ENCODE data around the gene SH2D3A.
A peak's percentile ranks its signal among the peaks of the same experiment; 100 is the strongest.
"Not testable (repeated sequence)": the region's sequence is repeated elsewhere in the genome, so short reads cannot be mapped to it uniquely, and the experiment has no call there.

The SH2D3A gene

DNA sequence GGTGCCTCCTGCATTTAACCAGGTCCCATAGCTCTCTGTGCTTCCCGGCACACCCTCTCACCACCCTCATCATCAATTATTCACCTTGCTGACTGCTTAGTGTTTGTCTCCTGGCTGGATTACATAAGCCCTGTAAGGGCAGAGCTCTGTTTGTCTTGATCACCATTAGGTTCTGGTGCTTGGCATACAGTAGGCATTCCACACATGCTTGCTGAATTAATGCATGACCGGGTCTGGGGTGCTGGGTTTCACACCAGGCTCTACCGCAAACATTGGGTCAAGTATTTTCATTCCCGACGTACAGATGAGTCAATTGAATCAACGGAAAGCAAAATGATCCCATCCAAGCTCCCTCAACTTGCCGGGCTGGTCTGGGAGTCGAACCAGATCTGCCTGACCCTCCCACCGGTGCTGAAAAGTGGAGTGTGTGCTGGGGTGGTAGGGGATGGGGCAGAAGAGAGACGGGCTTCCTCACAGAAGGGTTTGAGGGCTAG is 33.8 kb upstream of the SH2D3A start:
- TF ChIP-seq, protein P1, sequence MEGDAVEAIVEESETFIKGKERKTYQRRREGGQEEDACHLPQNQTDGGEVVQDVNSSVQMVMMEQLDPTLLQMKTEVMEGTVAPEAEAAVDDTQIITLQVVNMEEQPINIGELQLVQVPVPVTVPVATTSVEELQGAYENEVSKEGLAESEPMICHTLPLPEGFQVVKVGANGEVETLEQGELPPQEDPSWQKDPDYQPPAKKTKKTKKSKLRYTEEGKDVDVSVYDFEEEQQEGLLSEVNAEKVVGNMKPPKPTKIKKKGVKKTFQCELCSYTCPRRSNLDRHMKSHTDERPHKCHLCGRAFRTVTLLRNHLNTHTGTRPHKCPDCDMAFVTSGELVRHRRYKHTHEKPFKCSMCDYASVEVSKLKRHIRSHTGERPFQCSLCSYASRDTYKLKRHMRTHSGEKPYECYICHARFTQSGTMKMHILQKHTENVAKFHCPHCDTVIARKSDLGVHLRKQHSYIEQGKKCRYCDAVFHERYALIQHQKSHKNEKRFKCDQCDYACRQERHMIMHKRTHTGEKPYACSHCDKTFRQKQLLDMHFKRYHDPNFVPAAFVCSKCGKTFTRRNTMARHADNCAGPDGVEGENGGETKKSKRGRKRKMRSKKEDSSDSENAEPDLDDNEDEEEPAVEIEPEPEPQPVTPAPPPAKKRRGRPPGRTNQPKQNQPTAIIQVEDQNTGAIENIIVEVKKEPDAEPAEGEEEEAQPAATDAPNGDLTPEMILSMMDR (IDR thresholded peaks at IDR 0.05; ENCODE audit: low read depth, low read length), result no peak
- H3K4me3 ChIP-seq (replicated peaks in 1 of 2; ENCODE audit: low read depth in 2 of 2, low read length in 2 of 2), result peak overlapping the region in 1 of 2 donors; percentile 24
- DNase-seq (ENCODE audit: low read depth in 2 of 2), result peak; percentile 59 to 78

DNA sequence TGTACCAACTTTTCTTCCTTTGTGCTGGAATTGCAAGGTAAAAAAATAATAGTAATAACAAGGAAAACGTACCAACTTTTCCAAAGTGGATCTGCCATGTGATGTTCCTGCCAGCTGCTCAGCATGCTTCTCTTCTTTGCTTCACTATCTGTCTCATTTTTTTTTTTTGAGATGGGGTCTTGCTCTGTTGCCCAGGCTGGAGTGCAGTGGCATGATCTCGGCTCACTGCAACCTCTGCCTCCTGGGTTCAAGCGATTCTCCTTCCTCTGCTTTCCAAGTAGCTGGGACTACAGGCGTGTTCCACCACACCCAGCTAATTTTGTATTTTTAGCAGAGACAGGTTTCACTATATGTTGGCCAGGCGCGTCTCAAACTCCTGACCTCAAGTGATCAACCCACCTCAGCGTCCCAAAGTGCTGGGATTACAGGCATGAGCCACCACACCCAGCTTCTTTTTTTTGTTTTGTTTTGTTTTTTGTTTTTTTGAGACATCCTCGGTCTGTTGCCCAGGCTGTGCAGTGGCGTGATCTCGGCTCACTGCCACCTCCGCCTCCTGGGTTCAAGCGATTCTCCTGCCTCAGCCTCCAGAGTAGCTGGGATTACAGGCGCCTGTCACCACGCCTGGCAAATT is 33.0 kb upstream of the SH2D3A start:
- H3K4me3 ChIP-seq (replicated peaks in 1 of 2; ENCODE audit: low read depth in 2 of 2, low read length in 2 of 2); DNase-seq (ENCODE audit: low read depth in 2 of 2): not testable (repeated sequence)

DNA sequence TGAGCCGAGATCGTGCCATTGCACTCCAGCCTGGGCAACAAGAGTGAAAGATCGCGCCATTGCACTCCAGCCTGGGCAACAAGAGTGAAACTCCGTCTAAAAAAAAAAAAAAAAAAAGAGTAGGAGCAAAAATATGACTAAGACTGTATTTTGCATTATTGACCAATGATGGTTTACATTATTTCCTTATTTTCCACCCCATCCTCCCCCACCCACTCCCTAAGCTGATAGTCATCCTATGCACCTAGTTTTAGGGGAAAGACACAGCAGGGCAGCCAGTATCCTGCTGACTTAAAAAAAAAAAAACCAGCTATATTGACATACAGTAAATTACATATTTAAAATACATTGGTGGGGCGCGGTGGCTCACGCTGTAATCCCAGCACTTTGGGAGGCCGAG is 30.4 kb upstream of the SH2D3A start:
- H3K4me3 ChIP-seq (replicated peaks in 1 of 2; ENCODE audit: low read depth in 2 of 2, low read length in 2 of 2), result no peak overlapping the region
- TF ChIP-seq, protein P1 (IDR thresholded peaks at IDR 0.05; ENCODE audit: low read depth, low read length), result no peak
- no peak for DNase-seq (ENCODE audit: low read depth in 2 of 2)

DNA sequence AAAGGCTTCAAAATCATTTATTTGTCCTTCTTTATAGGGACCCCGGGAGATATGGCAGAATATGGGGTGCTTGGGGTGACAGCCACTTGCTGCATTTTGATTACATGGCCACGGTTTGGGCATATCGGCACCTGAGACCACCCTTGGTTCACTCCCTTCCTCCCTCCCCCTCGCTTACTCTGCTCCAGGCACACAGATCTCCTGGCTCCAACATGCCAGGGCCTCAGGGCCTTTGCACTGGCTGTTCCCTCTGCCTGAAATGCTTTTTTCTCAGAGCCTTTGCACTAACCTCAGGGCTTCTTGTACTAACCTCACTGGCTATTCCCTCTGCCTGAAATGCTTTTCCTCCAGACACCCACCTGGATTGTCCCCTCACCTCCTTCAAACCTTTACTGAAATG is 29.0 kb upstream of the SH2D3A start:
- TF ChIP-seq, protein P1 (IDR thresholded peaks at IDR 0.05; ENCODE audit: low read depth, low read length), result no peak
- no peak for DNase-seq (ENCODE audit: low read depth in 2 of 2)
- H3K4me3 ChIP-seq (replicated peaks in 1 of 2; ENCODE audit: low read depth in 2 of 2, low read length in 2 of 2), result no peak overlapping the region

DNA sequence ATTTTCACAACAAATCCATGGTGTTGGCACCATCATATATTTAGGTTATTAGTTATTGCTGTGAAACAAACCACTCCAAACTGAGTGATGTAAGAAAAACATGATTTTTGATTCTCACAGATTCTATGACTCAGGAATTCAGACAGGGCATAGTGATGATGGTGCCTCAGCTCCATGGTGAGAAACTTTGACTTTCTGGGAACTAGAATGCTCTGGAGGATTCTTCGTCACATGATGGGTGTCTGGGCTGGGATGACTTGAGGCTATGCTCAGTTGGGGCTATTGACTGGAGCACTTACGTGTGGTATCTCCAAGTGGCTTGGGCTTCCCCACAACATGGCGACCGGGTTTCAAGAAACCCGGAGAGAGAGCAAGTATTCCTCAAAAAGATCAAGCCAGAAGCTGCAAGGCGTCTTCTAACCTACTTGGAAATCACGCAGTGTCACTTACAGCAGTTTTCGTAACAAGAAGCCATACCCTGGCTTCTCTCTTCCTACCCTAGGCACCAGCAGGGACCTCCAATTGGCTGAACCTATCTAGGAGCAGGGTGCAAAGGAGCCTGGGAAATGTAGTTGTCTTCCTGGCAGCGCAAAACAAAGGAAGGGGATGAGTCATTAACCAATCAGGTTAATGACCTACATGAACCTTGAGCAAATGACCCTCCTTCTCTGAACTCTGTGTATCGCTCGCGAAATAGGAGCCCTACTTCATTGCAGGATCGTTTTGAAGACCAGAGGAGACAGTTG is 27.6 kb upstream of the SH2D3A start:
- peak in 1 of 2 donors; percentile 11 for DNase-seq (ENCODE audit: low read depth in 2 of 2)
- H3K4me3 ChIP-seq (replicated peaks in 1 of 2; ENCODE audit: low read depth in 2 of 2, low read length in 2 of 2), result no peak overlapping the region
- TF ChIP-seq, protein P1 (IDR thresholded peaks at IDR 0.05; ENCODE audit: low read depth, low read length), result no peak

DNA sequence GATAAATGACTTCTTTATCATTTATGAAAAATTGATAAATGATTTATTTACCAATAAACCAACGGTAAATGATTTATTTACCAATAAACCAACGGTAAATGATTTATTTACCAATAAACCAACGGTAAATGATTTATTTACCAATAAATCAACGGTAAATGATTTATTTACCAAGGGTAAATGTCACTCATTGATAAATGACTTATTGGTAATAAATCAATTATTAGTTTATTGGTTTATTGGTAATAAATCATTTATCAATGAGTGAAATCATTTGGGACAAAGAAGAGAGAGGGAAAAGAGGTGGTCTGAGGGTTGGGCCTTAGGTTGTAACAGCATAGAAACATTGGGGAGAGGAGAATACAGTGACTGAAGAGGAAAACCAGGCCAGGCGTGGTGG is 26.7 kb upstream of the SH2D3A start:
- H3K4me3 ChIP-seq (replicated peaks in 1 of 2; ENCODE audit: low read depth in 2 of 2, low read length in 2 of 2), result no peak overlapping the region
- TF ChIP-seq, protein P1 (IDR thresholded peaks at IDR 0.05; ENCODE audit: low read depth, low read length), result no peak
- no peak for DNase-seq (ENCODE audit: low read depth in 2 of 2)

DNA sequence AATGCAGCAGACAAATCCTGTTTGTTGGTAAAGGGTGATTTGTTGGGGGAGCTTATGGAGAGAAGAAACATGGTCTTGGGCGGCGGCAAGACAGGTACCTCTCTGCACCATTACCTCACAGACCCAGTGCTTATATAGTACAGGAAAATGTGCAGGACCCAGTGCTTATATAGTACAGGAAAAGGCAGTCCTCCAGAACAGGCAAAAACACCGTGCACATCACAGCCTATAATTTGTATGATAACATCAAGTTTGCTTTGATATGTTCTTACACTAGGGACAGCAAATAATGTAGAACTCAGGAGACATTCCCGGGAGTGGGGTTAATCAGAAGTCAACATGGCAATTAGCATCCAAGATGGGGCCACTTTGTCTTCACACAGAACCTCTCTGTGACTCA is 26.2 kb upstream of the SH2D3A start:
- TF ChIP-seq, protein P1 (IDR thresholded peaks at IDR 0.05; ENCODE audit: low read depth, low read length), result no peak
- H3K4me3 ChIP-seq (replicated peaks in 1 of 2; ENCODE audit: low read depth in 2 of 2, low read length in 2 of 2), result no peak overlapping the region
- DNase-seq (ENCODE audit: low read depth in 2 of 2), result no peak

All from cardiac fibroblast (primary cell).